HepG2 (cell line): ENCODE results near the gene GPN2. TPM values are rescaled to one million over a fixed set of nuclear protein-coding genes. Genes with fewer than 3 reads are reported as not detected.
A peak's percentile ranks its signal among the peaks of the same experiment; 100 is the strongest.

Experiments used
- ARID4A ChIP-seq: sonication (generic); formaldehyde crosslinking; IDR thresholded peaks from 2 replicates; pipeline ENCODE4 v1.5.0; 2020; ENCODE audit warnings: mild to moderate bottlenecking, missing genetic modification reagents, borderline replicate concordance
- DR1 ChIP-seq: sonication (generic); formaldehyde crosslinking; IDR thresholded peaks from 2 replicates; pipeline ENCODE4 v1.8.0; 2021; ENCODE audit warnings: mild to moderate bottlenecking, missing genetic modification reagents, inconsistent platforms
- GLMP ChIP-seq: sonication (generic); formaldehyde crosslinking; IDR thresholded peaks from 2 replicates; pipeline ENCODE4 v1.9.0; 2021; ENCODE audit warnings: missing genetic modification reagents, mild to moderate bottlenecking, borderline replicate concordance
- KAT7 ChIP-seq: IDR thresholded peaks from 2 replicates; pipeline ENCODE4 v1.6.1; 2018; ENCODE audit warnings: borderline replicate concordance, missing compliant biosample characterization
- RCOR2 ChIP-seq: IDR thresholded peaks from 2 replicates; pipeline ENCODE4 v1.6.1; 2016; ENCODE audit warnings: missing biosample characterization, missing genetic modification reagents
- RORA ChIP-seq: sonication (generic); formaldehyde crosslinking; IDR thresholded peaks from 2 replicates; pipeline ENCODE4 v1.5.0; 2020; ENCODE audit warnings: mild to moderate bottlenecking, missing genetic modification reagents, moderate library complexity
- USF2 ChIP-seq, 2 experiments: sonication (generic) in 1 of 2; formaldehyde crosslinking in 1 of 2; IDR thresholded peaks; 2 replicates each; pipeline versions ENCODE4 v1.5.1 to v1.6.1; 2011 to 2020; ENCODE audit warnings: borderline replicate concordance in 1 of 2, low read depth in 1 of 2, low read length in 1 of 2, mild to moderate bottlenecking in 1 of 2, missing genetic modification reagents in 1 of 2, moderate library complexity in 1 of 2
- ZBTB49 ChIP-seq: sonication (generic); formaldehyde crosslinking; IDR thresholded peaks from 2 replicates; pipeline ENCODE4 v1.4.0; 2020; ENCODE audit warnings: missing genetic modification reagents, borderline replicate concordance
- ZFAT ChIP-seq: sonication (generic); formaldehyde crosslinking; conservative IDR thresholded peaks from 2 replicates; pipeline ENCODE4 v1.8.1; 2023; ENCODE audit warnings: missing genetic modification reagents, inconsistent platforms
- ZFYVE20 ChIP-seq: sonication (generic); formaldehyde crosslinking; IDR thresholded peaks from 2 replicates; pipeline ENCODE4 v1.8.0; 2023; ENCODE audit warnings: low read depth, mild to moderate bottlenecking, moderate library complexity, missing genetic modification reagents, borderline replicate concordance
- ZNF160 ChIP-seq: sonication (generic); formaldehyde crosslinking; IDR thresholded peaks from 2 replicates; pipeline ENCODE4 v1.8.0; 2022; ENCODE audit warnings: mild to moderate bottlenecking, inconsistent platforms, missing genetic modification reagents
- ZNF281 ChIP-seq: sonication (generic); formaldehyde crosslinking; IDR thresholded peaks from 2 replicates; pipeline ENCODE4 v1.4.0; 2020; ENCODE audit warnings: missing genetic modification reagents, borderline replicate concordance
- ZNF777 ChIP-seq: sonication (generic); formaldehyde crosslinking; IDR thresholded peaks from 2 replicates; pipeline ENCODE4 v1.4.0; 2020; ENCODE audit warnings: missing genetic modification reagents
- polyA plus RNA-seq, 8 experiments: library from polyadenylated mRNA; depleted of rRNA in 3 of 8; stranded (reverse) in 7 of 8; unstranded in 1 of 8; fragments of >200 nt; fragmentation: Illumina TruSeq in 4 of 8; extraction: Trizol in 4 of 8; gene quantifications; 2 replicates each; pipeline versions ENCODE4 v1.2.1 to v1.2.3, GENCODE V29; 2011 to 2016; ENCODE audit warnings: low read depth in 4 of 8, missing spikeins in 1 of 8, mixed read lengths in 1 of 8; ENCODE audit not compliant: insufficient read depth in 1 of 8
- total RNA-seq, 5 experiments: library from RNA; depleted of rRNA; stranded (reverse); fragments of >200 nt; fragmentation: Illumina TruSeq; extraction: Trizol; gene quantifications; 2 replicates each; pipeline ENCODE4 v1.2.3, GENCODE V29; 2016; ENCODE audit warnings: low read depth in 1 of 5

Gene GPN2
- total and polyA plus RNA-seq, 2 of the 13 experiments (the other 11 are each of a cell fraction or from before 2014, with no cell fraction given), result 19.3 to 38.9 TPM

GRCh38 chr1:26911399-26912146, 21.5 kb upstream of the GPN2 start (continued):
- TF ChIP-seq ARID4A (peak; percentile 14; the same call in 1 of the 2 replicates), ZNF777 (no peak), USF2 (IDR thresholded peaks at IDR 0.05; ENCODE audit: low read depth, low read length) (no peak), USF2 (CRISPR knock-in tag; IDR thresholded peaks at IDR 0.05; ENCODE audit: borderline replicate concordance) (no peak), GLMP (CRISPR knock-in tag) (no peak), KAT7 (CRISPR knock-in tag) (0 out of 2 replicates have a peak, but pooled peaks have one; percentile 32), DR1 (CRISPR knock-in tag) (no peak), ZFAT (no peak), ZFYVE20 (no peak), RCOR2 (CRISPR knock-in tag) (no peak), RORA (CRISPR knock-in tag) (no peak), ZNF160 (CRISPR knock-in tag) (no peak), ZNF281 (CRISPR knock-in tag) (no peak), ZBTB49 (CRISPR knock-in tag) (0 out of 2 replicates have a peak, but pooled peaks have one; percentile 29)
